Nephron progenitor cell (in vitro differentiated cells): ENCODE data around the gene DBF4.
"Not testable (repeated sequence)": the region's sequence is repeated elsewhere in the genome, so short reads cannot be mapped to it uniquely, and the experiment has no call there.

ENCODE experiments used
- DNase-seq: peaks from one replicate; pipeline ENCODE4 v3.0.0; 2021
- H3K27ac Mint-ChIP-seq: 2 replicates; pipeline ENCODE4 v1.8.0; 2021; ENCODE audit warnings: mild to moderate bottlenecking, moderate library complexity, mixed read lengths
- H3K27me3 Mint-ChIP-seq: 2 replicates; pipeline ENCODE4 v1.8.0; 2021; ENCODE audit warnings: mild to moderate bottlenecking, low read depth, mixed read lengths; ENCODE audit not compliant: poor library complexity
- H3K36me3 Mint-ChIP-seq: 2 replicates; pipeline ENCODE4 v1.8.0; 2021; ENCODE audit warnings: low read depth, mixed read lengths
- H3K4me1 Mint-ChIP-seq: 2 replicates; pipeline ENCODE4 v1.8.0; 2021; ENCODE audit warnings: mixed read lengths
- H3K4me3 Mint-ChIP-seq: 2 replicates; pipeline ENCODE4 v1.8.0; 2021; ENCODE audit warnings: mild to moderate bottlenecking, moderate library complexity, mixed read lengths
- H3K9me3 Mint-ChIP-seq: 2 replicates; pipeline ENCODE4 v1.8.0; 2021; ENCODE audit warnings: mild to moderate bottlenecking, moderate library complexity, mixed read lengths
- CTCF ChIP-seq: fragments of 200-600 bp; sonication (generic); IDR thresholded peaks from 2 replicates; pipeline ENCODE4 v1.5.0; 2021; ENCODE audit warnings: antibody characterized with exemption

DBF4 gene

GRCh38 chr7:87850836-87851593 is 25.3 kb upstream of the DBF4 start:
- H3K36me3 Mint-ChIP-seq: peaks cover 43% of the 10 kb centered on the region
- DNase-seq: no peak
- H3K27me3 Mint-ChIP-seq: no peaks in the 10 kb centered on the region
- no peaks in the 10 kb centered on the region for H3K9me3 Mint-ChIP-seq
- H3K4me3 Mint-ChIP-seq: no peak overlapping the region
- H3K4me1 Mint-ChIP-seq: no peaks in the 10 kb centered on the region
- H3K27ac Mint-ChIP-seq: peak overlapping the region; percentile 74
- TF ChIP-seq CTCF: no peak

- Mint-ChIP-seq H3K9me3 (no peaks in the 10 kb centered on the region), H3K4me1 (no peaks in the 10 kb centered on the region), H3K27me3 (no peaks in the 10 kb centered on the region), H3K36me3 (peaks cover 44% of the 10 kb centered on the region), H3K27ac (no peak overlapping the region), H3K4me3 (no peak overlapping the region)
- no peak for DNase-seq
- no peak for TF ChIP-seq CTCF
Observed at GRCh38 chr7:87852306-87852705, 24.0 kb upstream of the DBF4 start.

GRCh38 chr7:87853237-87853864 is 22.9 kb upstream of the DBF4 start:
- TF ChIP-seq CTCF: no peak
- DNase-seq: no peak
- peaks cover 4% of the 10 kb centered on the region for H3K9me3 Mint-ChIP-seq
- no peak overlapping the region for H3K4me3 Mint-ChIP-seq
- no peaks in the 10 kb centered on the region for H3K4me1 Mint-ChIP-seq
- no peak overlapping the region for H3K27ac Mint-ChIP-seq
- H3K36me3 Mint-ChIP-seq: peaks cover 54% of the 10 kb centered on the region
- no peaks in the 10 kb centered on the region for H3K27me3 Mint-ChIP-seq

GRCh38 chr7:87858417-87859100 is 17.7 kb upstream of the DBF4 start:
- no peak for DNase-seq
- Mint-ChIP-seq H3K36me3 (peaks cover 81% of the 10 kb centered on the region), H3K4me1 (no peaks in the 10 kb centered on the region), H3K27me3 (no peaks in the 10 kb centered on the region), H3K27ac (peak overlapping the region; percentile 56), H3K9me3 (peaks cover 20% of the 10 kb centered on the region), H3K4me3 (no peak overlapping the region)
- TF ChIP-seq CTCF: no peak

- H3K9me3 Mint-ChIP-seq: peaks cover 88% of the 10 kb centered on the region
- no peak overlapping the region for H3K4me3 Mint-ChIP-seq
- no peaks in the 10 kb centered on the region for H3K4me1 Mint-ChIP-seq
- DNase-seq: no peak
- H3K27ac Mint-ChIP-seq: no peak overlapping the region
- peaks cover 97% of the 10 kb centered on the region for H3K36me3 Mint-ChIP-seq
- TF ChIP-seq CTCF: no peak
- H3K27me3 Mint-ChIP-seq: no peaks in the 10 kb centered on the region
Observed at GRCh38 chr7:87866089-87866488, 10.2 kb upstream of the DBF4 start.

GRCh38 chr7:87866533-87866932 is 9.8 kb upstream of the DBF4 start:
- H3K9me3 Mint-ChIP-seq: peaks cover 93% of the 10 kb centered on the region
- peaks cover 100% of the 10 kb centered on the region for H3K36me3 Mint-ChIP-seq
- H3K4me1 Mint-ChIP-seq, H3K27ac Mint-ChIP-seq, H3K27me3 Mint-ChIP-seq, H3K4me3 Mint-ChIP-seq, DNase-seq: not testable (repeated sequence)
